H1 (cell line): ENCODE measurements around the gene OCEL1.

ENCODE experiments used
- BCL11A ChIP-seq, 2 experiments: IDR thresholded peaks; one replicate each; pipeline ENCODE4 v1.6.1; 2011; ENCODE audit warnings: low read depth in 2 of 2, low read length in 2 of 2, mild to moderate bottlenecking in 2 of 2
- CHD2 ChIP-seq: IDR thresholded peaks from 2 replicates; pipeline ENCODE4 v1.6.1; 2012; ENCODE audit warnings: low read length, improper control_type of control experiment
- POLR2AphosphoS5 ChIP-seq: IDR thresholded peaks from 2 replicates; pipeline ENCODE4 v1.6.1; 2011; ENCODE audit warnings: low read depth, low read length
- RXRA ChIP-seq: IDR thresholded peaks from 2 replicates; pipeline ENCODE4 v1.6.1; 2011; ENCODE audit warnings: low read depth, mild to moderate bottlenecking, low read length, moderate library complexity; ENCODE audit not compliant: insufficient read depth
- SP2 ChIP-seq: IDR thresholded peaks from 2 replicates; pipeline ENCODE4 v1.6.1; 2012; ENCODE audit warnings: mild to moderate bottlenecking, low read length, inconsistent platforms
- SUZ12 ChIP-seq: fragments of 200-600 bp; sonication (generic); IDR thresholded peaks from 2 replicates; pipeline ENCODE4 v1.6.1; 2012; ENCODE audit warnings: mild to moderate bottlenecking, inconsistent platforms, low read length, moderate library complexity, mixed read lengths
- TBP ChIP-seq: IDR thresholded peaks from 2 replicates; pipeline ENCODE4 v1.6.1; 2011; ENCODE audit warnings: low read depth, low read length, improper control_type of control experiment
- TCF12 ChIP-seq: IDR thresholded peaks from 2 replicates; pipeline ENCODE4 v1.6.1; 2011; ENCODE audit warnings: low read depth, mild to moderate bottlenecking, low read length
- TF ChIP-seq, protein P1 (sequence below), 3 experiments: IDR thresholded peaks; 1 replicate in 2 of 3; 2 replicates in 1 of 3; pipeline versions ENCODE4 v1.5.1 to v1.6.1; 2011; ENCODE audit warnings: low read length in 3 of 3, mild to moderate bottlenecking in 3 of 3, inconsistent platforms in 2 of 3, low read depth in 1 of 3, moderate library complexity in 1 of 3; ENCODE audit not compliant: insufficient read depth in 1 of 3; ENCODE audit errors: control extremely low read depth in 1 of 3
- TF ChIP-seq, protein P2 (sequence below): IDR thresholded peaks from 2 replicates; pipeline ENCODE4 v1.6.1; 2011; ENCODE audit warnings: low read depth, mild to moderate bottlenecking, low read length; ENCODE audit not compliant: insufficient read depth
- TF ChIP-seq, protein P3 (sequence below): fragments of 300-600 bp; sonication (generic); IDR thresholded peaks from 2 replicates; pipeline ENCODE4 v1.7.1; 2012; ENCODE audit warnings: low read length, moderate library complexity, mild to moderate bottlenecking, inconsistent platforms; ENCODE audit not compliant: insufficient replicate concordance

DNA sequence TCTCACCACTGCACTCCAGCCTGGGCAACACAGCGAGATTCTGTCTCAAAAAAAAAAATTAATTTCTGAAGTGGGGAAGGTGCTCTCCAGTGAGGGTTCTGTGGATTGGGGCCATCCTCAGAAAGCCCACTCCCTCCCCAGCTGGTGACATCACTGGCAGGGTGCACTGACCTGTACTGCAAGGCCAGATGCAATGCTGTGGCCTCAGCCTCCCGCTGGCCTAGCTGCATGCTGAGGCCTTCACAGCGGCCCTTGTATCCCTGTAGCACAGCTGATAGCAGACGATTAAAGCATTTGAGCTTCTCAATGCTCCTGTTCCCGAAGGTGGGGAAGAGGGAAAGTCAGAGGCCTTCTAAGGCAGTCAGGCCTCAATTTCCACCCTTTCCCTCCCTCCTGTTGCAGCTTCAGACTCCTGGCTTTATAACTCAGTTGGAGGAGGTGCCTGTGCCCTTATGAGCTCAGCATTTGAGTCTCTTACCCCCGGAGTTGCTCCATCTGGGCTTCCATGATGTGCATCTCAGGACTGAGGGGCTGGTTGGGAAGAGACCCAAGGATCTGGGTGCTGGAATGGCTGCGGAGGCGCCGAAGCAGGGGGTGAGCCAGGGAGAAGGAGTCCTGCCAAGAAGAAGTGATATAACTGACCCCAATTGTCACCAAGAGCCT lies 33.2 kb downstream of the OCEL1 start:
- TF ChIP-seq SUZ12 (no peak), BCL11A (IDR thresholded peaks at IDR 0.05; ENCODE audit: low read depth in 2 of 2, low read length in 2 of 2) (no peak), POLR2AphosphoS5 (no peak), TCF12 (no peak), RXRA (no peak), CHD2 (no peak), SP2 (no peak), TBP (no peak)
- TF ChIP-seq, protein P1, sequence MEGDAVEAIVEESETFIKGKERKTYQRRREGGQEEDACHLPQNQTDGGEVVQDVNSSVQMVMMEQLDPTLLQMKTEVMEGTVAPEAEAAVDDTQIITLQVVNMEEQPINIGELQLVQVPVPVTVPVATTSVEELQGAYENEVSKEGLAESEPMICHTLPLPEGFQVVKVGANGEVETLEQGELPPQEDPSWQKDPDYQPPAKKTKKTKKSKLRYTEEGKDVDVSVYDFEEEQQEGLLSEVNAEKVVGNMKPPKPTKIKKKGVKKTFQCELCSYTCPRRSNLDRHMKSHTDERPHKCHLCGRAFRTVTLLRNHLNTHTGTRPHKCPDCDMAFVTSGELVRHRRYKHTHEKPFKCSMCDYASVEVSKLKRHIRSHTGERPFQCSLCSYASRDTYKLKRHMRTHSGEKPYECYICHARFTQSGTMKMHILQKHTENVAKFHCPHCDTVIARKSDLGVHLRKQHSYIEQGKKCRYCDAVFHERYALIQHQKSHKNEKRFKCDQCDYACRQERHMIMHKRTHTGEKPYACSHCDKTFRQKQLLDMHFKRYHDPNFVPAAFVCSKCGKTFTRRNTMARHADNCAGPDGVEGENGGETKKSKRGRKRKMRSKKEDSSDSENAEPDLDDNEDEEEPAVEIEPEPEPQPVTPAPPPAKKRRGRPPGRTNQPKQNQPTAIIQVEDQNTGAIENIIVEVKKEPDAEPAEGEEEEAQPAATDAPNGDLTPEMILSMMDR (IDR thresholded peaks at IDR 0.05; ENCODE audit: control extremely low read depth in 1 of 3, insufficient read depth in 1 of 3, low read depth in 1 of 3, low read length in 3 of 3) = no peak
- TF ChIP-seq, protein P2, sequence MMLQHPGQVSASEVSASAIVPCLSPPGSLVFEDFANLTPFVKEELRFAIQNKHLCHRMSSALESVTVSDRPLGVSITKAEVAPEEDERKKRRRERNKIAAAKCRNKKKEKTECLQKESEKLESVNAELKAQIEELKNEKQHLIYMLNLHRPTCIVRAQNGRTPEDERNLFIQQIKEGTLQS = no peak
- TF ChIP-seq, protein P3, sequence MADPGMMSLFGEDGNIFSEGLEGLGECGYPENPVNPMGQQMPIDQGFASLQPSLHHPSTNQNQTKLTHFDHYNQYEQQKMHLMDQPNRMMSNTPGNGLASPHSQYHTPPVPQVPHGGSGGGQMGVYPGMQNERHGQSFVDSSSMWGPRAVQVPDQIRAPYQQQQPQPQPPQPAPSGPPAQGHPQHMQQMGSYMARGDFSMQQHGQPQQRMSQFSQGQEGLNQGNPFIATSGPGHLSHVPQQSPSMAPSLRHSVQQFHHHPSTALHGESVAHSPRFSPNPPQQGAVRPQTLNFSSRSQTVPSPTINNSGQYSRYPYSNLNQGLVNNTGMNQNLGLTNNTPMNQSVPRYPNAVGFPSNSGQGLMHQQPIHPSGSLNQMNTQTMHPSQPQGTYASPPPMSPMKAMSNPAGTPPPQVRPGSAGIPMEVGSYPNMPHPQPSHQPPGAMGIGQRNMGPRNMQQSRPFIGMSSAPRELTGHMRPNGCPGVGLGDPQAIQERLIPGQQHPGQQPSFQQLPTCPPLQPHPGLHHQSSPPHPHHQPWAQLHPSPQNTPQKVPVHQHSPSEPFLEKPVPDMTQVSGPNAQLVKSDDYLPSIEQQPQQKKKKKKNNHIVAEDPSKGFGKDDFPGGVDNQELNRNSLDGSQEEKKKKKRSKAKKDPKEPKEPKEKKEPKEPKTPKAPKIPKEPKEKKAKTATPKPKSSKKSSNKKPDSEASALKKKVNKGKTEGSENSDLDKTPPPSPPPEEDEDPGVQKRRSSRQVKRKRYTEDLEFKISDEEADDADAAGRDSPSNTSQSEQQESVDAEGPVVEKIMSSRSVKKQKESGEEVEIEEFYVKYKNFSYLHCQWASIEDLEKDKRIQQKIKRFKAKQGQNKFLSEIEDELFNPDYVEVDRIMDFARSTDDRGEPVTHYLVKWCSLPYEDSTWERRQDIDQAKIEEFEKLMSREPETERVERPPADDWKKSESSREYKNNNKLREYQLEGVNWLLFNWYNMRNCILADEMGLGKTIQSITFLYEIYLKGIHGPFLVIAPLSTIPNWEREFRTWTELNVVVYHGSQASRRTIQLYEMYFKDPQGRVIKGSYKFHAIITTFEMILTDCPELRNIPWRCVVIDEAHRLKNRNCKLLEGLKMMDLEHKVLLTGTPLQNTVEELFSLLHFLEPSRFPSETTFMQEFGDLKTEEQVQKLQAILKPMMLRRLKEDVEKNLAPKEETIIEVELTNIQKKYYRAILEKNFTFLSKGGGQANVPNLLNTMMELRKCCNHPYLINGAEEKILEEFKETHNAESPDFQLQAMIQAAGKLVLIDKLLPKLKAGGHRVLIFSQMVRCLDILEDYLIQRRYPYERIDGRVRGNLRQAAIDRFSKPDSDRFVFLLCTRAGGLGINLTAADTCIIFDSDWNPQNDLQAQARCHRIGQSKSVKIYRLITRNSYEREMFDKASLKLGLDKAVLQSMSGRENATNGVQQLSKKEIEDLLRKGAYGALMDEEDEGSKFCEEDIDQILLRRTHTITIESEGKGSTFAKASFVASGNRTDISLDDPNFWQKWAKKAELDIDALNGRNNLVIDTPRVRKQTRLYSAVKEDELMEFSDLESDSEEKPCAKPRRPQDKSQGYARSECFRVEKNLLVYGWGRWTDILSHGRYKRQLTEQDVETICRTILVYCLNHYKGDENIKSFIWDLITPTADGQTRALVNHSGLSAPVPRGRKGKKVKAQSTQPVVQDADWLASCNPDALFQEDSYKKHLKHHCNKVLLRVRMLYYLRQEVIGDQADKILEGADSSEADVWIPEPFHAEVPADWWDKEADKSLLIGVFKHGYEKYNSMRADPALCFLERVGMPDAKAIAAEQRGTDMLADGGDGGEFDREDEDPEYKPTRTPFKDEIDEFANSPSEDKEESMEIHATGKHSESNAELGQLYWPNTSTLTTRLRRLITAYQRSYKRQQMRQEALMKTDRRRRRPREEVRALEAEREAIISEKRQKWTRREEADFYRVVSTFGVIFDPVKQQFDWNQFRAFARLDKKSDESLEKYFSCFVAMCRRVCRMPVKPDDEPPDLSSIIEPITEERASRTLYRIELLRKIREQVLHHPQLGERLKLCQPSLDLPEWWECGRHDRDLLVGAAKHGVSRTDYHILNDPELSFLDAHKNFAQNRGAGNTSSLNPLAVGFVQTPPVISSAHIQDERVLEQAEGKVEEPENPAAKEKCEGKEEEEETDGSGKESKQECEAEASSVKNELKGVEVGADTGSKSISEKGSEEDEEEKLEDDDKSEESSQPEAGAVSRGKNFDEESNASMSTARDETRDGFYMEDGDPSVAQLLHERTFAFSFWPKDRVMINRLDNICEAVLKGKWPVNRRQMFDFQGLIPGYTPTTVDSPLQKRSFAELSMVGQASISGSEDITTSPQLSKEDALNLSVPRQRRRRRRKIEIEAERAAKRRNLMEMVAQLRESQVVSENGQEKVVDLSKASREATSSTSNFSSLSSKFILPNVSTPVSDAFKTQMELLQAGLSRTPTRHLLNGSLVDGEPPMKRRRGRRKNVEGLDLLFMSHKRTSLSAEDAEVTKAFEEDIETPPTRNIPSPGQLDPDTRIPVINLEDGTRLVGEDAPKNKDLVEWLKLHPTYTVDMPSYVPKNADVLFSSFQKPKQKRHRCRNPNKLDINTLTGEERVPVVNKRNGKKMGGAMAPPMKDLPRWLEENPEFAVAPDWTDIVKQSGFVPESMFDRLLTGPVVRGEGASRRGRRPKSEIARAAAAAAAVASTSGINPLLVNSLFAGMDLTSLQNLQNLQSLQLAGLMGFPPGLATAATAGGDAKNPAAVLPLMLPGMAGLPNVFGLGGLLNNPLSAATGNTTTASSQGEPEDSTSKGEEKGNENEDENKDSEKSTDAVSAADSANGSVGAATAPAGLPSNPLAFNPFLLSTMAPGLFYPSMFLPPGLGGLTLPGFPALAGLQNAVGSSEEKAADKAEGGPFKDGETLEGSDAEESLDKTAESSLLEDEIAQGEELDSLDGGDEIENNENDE = no peak
